HUDEP-2 (cell line): ENCODE results near the gene PCDHA8.
"Not testable (repeated sequence)": the region's sequence is repeated elsewhere in the genome, so short reads cannot be mapped to it uniquely, and the experiment has no call there.

ENCODE experiments used
- DNase-seq, 76 experiments: peaks; one replicate each; lab custom pipeline; 2025; ENCODE audit not compliant: unreplicated experiment in 76 of 76; lab: John Stamatoyannopoulos, UW

Gene PCDHA8

DNA sequence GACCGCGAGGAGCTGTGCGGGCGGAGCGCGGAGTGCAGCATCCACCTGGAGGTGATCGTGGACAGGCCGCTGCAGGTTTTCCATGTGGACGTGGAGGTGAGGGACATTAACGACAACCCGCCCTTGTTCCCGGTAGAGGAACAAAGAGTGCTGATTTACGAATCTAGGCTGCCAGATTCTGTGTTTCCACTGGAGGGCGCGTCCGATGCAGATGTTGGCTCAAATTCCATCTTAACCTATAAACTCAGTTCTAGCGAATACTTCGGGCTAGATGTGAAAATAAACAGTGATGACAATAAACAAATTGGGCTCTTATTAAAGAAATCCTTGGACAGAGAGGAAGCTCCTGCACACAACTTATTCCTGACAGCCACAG, 12.6 kb upstream of the PCDHA8 start:
- DNase-seq: no peak

DNA sequence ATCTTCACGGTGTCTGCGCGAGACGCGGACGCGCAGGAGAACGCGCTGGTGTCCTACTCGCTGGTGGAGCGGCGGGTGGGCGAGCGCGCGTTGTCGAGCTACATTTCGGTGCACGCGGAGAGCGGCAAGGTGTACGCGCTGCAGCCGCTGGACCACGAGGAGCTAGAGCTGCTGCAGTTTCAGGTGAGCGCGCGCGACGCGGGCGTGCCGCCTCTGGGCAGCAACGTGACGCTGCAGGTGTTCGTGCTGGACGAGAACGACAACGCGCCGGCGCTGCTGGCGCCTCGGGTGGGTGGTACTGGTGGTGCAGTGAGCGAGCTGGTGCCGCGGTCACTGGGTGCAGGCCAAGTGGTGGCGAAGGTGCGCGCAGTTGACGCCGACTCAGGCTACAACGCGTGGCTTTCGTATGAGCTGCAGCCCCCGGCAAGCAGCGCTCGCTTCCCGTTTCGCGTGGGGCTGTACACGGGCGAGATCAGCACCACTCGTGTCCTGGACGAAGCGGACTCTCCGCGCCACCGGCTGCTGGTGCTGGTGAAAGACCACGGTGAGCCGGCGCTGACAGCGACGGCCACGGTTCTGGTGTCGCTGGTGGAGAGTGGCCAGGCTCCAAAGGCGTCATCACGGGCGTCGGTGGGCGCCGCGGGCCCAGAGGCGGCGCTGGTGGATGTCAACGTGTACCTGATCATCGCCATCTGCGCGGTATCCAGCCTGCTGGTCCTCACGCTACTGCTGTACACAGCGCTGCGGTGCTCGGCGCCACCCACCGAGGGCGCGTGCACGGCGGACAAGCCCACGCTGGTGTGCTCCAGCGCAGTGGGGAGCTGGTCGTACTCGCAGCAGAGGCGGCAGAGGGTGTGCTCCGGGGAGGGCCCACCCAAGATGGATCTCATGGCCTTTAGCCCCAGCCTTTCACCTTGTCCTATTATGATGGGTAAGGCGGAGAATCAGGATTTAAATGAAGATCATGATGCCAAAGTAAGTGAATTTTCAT, 11.2 kb upstream of the PCDHA8 start:
- DNase-seq: not testable (repeated sequence)

DNA sequence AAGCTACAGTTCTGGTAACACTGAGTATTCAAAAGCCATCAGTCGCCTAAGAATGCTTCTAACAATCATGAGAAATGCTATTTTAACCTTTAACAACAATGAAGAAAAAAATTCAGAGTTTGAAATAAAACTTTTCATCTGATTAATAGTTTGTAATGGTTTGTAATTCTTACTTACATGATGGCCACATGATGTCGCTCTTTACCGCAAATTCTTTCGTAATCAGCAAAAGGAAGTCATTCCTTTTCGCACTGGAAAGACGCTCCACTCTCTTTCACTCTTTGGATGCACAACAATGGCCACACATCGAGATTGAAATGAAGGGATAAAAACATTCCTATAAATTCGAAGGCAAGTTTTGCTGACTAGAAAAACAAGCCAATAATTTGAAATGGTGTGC, 7.0 kb upstream of the PCDHA8 start, which contains the start of gene PCDHA7:
Gene PCDHA7, plus strand, starts transcription at position 277 of the 400 bp plus-strand sequence. Its CDS starts 115 bp downstream, at position 392.
- no peak for DNase-seq

DNA sequence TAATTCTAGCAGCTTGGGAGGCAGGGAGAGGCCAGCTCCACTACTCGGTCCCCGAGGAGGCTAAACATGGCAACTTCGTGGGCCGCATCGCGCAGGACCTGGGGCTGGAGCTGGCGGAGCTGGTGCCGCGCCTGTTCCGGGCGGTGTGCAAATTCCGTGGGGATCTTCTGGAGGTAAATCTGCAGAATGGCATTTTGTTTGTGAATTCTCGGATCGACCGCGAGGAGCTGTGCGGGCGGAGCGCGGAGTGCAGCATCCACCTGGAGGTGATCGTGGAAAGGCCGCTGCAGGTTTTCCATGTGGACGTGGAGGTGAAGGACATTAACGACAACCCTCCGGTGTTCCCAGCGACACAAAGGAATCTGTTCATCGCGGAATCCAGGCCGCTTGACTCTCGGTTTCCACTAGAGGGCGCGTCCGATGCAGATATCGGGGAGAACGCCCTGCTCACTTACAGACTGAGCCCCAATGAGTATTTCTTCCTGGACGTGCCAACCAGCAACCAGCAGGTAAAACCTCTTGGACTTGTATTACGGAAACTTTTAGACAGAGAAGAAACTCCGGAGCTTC, 6.5 kb upstream of the PCDHA8 start:
- not testable (repeated sequence) for DNase-seq

DNA sequence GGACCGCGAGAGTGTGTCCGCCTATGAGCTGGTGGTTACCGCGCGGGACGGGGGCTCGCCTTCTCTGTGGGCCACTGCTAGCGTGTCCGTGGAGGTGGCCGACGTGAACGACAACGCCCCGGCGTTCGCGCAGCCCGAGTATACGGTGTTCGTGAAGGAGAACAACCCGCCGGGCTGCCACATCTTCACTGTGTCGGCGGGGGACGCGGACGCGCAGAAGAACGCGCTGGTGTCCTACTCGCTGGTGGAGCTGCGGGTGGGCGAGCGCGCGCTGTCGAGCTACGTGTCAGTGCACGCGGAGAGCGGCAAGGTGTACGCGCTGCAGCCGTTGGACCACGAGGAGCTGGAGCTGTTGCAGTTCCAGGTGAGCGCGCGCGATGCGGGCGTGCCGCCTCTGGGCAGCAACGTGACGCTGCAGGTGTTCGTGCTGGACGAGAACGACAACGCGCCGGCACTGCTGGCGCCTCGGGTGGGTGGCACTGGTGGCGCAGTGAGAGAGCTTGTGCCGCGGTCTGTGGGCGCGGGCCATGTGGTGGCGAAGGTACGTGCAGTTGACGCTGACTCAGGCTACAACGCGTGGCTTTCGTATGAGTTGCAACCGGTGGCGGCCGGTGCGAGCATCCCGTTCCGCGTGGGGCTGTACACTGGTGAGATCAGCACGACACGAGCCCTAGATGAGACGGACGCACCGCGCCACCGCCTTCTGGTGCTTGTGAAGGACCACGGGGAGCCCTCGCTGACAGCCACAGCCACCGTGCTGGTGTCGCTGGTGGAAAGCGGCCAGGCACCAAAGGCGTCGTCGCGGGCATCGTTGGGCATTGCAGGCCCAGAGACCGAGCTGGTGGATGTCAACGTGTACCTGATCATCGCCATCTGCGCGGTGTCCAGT, 5.1 kb upstream of the PCDHA8 start:
- DNase-seq: no peak

DNA sequence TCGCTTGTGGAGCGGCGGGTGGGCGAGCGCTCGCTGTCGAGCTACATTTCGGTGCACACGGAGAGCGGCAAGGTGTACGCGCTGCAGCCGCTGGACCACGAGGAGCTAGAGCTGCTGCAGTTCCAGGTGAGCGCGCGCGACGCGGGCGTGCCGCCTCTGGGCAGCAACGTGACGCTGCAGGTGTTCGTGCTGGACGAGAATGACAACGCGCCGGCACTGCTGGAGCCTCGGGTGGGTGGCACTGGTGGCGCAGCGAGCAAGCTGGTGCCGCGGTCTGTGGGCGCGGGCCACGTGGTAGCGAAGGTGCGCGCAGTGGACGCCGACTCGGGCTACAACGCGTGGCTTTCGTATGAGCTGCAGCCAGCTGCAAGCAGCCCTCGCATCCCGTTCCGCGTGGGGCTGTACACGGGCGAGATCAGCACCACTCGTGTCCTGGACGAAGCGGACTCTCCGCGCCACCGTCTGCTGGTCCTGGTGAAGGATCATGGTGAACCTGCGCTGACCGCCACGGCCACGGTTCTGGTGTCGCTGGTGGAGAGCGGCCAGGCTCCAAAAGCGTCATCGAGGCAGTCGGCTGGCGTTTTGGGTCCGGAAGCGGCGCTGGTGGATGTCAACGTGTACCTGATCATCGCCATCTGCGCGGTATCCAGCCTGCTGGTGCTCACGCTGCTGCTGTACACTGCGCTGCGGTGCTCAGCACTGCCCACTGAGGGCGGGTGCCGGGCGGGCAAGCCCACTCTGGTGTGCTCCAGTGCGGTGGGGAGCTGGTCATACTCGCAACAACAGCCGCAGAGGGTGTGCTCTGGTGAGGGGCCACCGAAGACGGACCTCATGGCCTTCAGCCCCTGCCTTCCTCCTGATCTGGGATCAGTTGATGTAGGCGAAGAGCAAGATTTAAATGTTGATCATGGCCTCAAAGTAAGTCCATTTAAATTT, 2.1 kb downstream of the PCDHA8 start:
- DNase-seq: no peak

DNA sequence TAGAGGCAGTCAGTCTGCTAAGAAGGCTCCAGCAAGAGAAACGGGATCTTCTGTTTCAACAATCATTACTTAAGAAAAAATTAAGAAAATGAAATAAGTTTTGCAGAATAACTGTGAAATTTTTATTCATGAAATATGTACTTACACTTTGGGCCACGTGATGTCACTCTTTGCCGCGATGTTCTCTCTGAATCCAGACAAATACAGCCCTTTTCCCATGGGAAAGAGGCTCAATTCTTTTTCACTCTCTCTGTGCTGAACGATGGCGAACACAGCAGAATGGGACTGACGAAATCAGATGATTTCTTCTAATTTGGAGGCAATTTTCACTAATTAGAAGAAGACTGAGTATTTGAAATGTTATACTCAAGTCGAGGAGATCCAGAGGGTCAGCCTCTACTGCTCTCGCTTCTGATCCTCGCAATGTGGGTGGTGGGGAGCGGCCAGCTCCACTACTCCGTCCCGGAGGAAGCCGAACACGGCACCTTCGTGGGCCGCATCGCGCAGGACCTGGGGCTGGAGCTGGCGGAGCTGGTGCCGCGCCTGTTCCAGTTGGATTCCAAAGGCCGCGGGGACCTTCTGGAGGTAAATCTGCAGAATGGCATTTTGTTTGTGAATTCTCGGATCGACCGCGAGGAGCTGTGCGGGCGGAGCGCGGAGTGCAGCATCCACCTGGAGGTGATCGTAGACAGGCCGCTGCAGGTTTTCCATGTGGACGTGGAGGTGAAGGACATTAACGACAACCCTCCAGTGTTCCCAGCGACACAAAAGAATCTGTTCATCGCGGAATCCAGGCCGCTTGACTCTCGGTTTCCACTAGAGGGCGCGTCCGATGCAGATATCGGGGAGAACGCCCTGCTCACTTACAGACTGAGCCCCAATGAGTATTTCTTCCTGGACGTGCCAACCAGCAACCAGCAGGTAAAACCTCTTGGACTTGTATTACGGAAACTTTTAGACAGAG, 7.4 kb downstream of the PCDHA8 start, which contains the start of gene PCDHA9:
Gene PCDHA9, plus strand, starts transcription at position 244 of the 964 bp plus-strand sequence. Its CDS starts 114 bp downstream, at position 358.
- not testable (repeated sequence) for DNase-seq

DNA sequence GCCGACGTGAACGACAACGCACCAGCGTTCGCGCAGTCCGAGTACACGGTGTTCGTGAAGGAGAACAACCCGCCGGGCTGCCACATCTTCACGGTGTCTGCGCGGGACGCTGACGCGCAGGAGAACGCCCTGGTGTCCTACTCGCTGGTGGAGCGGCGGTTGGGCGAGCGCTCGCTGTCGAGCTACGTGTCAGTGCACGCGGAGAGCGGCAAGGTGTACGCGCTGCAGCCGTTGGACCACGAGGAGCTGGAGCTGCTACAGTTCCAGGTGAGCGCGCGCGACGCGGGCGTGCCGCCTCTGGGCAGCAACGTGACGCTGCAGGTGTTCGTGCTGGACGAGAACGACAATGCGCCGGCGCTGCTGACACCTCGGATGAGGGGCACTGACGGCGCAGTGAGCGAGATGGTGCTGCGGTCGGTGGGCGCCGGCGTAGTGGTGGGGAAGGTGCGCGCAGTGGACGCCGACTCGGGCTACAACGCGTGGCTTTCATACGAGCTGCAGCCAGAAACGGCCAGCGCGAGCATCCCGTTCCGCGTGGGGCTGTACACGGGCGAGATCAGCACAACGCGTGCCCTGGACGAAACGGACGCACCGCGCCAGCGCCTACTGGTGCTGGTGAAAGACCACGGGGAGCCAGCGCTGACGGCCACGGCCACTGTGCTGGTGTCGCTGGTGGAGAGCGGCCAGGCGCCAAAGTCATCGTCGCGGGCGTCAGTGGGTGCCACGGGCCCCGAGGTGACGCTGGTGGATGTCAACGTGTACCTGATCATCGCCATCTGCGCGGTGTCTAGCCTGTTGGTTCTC, 9.0 kb downstream of the PCDHA8 start:
- not testable (repeated sequence) for DNase-seq

DNA sequence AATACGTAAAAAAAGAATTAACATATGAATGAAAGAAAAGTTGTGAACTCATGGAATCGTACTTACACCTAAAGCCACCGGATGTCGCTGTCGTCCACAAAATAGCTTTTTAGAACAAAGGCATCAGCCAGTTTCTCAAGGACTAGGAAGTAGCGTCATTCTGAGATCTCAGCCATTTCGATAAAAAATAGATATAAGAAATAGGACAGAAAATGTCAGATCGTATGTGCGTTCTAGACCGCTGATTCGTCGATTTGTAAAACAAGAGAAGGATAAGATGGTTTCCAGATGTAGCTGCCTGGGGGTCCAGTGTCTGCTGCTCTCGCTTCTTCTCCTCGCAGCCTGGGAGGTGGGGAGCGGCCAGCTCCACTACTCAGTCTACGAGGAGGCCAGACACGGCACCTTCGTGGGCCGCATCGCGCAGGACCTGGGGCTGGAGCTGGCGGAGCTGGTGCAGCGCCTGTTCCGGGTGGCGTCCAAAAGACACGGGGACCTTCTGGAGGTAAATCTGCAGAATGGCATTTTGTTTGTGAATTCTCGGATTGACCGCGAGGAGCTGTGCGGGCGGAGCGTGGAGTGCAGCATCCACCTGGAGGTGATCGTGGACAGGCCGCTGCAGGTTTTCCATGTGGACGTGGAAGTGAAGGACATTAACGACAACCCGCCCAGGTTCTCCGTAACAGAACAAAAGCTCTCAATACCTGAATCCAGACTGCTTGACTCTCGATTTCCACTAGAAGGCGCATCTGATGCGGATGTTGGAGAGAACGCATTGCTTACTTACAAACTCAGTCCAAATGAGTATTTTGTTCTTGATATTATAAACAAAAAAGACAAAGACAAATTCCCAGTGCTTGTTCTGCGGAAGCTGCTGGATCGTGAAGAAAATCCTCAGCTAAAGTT, 15.0 kb downstream of the PCDHA8 start, which contains the start of gene PCDHA10:
Gene PCDHA10, plus strand, starts transcription at position 126 of the 903 bp plus-strand sequence. Its CDS starts 152 bp downstream, at position 278.
- DNase-seq: no peak

DNA sequence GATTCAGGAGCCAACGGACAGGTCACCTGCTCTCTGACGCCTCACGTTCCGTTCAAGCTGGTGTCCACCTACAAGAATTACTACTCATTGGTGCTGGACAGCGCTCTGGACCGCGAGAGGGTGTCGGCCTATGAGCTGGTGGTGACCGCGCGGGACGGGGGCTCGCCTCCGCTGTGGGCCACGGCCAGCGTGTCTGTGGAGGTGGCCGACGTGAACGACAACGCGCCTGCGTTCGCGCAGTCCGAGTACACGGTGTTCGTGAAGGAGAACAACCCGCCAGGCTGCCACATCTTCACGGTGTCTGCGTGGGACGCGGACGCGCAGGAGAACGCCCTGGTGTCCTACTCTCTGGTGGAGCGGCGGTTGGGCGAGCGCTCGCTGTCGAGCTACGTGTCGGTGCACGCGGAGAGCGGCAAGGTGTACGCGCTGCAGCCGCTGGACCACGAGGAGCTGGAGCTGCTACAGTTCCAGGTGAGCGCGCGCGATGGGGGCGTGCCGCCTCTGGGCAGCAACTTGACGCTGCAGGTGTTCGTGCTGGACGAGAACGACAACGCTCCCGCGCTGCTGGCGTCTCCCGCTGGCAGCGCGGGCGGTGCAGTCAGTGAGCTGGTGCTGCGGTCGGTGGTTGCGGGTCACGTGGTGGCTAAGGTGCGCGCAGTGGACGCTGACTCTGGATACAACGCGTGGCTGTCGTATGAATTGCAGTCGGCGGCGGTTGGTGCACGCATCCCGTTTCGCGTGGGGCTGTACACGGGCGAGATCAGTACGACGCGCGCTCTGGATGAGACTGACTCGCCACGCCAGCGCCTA, 16.4 kb downstream of the PCDHA8 start:
- no peak for DNase-seq

DNA sequence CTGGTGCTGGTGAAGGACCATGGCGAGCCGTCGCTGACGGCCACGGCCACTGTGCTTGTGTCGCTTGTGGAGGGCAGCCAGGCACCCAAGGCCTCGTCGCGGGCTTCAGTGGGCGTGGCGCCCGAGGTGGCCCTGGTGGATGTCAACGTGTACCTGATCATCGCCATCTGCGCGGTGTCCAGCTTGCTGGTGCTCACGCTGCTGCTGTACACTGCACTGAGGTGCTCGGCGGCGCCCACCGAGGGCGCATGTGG, 16.9 kb downstream of the PCDHA8 start:
- no peak for DNase-seq

DNA sequence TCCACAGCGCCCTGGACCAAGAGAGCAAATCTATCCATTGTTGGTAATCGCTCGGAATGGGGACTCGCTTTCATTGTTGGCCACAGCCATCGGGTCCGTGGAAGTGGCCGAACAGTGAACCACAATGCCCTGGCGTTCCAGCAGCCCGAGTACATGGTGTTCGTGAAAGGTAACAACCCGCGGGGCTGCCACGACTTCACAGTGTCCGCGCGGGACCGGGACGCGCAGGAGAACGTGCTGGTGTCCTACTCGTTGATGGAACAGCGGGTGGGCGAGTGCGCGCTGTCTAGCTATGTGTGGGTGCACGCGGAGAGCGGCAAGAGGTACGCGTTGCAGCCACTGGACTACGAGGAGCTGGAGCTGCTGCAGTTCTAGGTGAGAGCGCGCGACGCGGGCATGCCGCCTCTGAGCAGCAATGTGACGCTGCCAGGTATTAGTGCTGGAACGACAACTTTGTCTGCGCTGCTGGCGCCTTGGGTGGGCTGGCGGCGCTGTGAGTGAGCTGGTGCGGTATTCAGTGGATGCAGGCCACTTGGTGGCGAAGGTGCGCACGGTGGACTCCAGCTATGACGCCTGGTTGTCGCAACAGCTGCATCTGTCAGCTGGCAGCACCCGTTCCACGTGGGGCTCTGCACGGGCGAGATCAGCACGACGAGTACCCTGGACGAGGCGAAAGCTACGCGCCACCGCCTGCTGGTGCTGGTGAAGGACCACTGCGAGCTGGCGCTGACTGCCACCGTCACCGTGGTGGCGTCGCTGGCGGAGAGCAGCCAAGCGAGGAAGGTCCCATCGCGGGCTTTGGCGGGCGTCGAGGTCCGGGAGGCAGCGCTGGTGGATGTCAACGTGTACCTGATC, 21.7 kb downstream of the PCDHA8 start:
- DNase-seq: no peak

DNA sequence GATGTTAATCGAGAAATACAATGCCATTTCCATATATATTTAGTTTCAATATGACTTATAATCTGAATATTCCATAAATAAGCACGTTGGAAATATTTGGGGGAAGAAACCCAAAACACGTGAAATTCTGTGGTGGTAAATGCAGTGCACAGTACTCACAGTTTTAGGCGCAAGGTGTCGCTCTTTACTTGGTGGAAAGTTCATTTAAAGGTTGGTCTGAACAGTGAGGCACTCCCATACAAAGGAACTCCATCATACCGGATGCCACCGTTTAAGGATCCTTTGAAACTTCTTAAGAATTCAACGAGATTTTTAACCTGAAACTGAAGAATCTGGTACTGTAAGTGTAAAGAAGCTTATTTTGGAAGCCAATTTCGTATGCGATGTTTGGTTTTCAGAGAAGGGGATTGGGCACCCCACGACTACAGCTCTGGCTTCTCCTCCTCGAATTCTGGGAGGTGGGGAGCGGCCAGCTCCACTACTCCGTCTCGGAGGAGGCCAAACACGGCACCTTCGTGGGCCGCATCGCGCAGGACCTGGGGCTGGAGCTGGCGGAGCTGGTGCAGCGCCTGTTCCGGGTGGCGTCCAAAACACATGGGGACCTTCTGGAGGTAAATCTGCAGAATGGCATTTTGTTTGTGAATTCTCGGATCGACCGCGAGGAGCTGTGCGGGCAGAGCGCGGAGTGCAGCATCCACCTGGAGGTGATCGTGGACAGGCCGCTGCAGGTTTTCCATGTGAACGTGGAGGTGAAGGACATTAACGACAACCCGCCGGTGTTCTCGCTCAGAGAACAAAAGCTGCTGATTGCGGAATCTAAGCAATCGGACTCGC, 28.0 kb downstream of the PCDHA8 start, which contains the start of gene PCDHA11:
Gene PCDHA11, plus strand, starts transcription at position 237 of the 834 bp plus-strand sequence. Its CDS starts 147 bp downstream, at position 384.
- DNase-seq: peak in 1 of 76 experiments; percentile 1

DNA sequence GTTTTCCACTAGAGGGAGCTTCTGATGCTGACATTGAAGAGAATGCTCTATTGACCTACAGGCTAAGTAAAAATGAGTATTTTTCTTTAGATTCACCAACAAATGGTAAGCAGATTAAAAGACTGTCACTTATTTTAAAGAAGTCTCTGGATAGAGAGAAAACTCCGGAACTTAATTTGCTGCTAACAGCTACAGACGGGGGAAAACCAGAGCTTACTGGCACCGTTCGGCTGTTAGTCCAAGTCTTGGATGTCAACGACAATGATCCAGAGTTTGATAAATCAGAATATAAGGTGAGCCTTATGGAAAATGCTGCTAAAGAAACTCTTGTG, 28.5 kb downstream of the PCDHA8 start:
- DNase-seq: no peak
